ENCODE results near the gene ZNF609.

GRCh38 chr15:64507293-64507802 is 47.0 kb downstream of the ZNF609 start:
- no peak for TF ChIP-seq CTCF (IDR thresholded peaks at IDR 0.05)
- TF ChIP-seq EZH2 (IDR thresholded peaks at IDR 0.05) = no peak

Data from neural progenitor cell (in vitro differentiated cells).